ENCODE measurements around the gene KRT84. TPM values are rescaled to one million over a fixed set of nuclear protein-coding genes. Genes with fewer than 3 reads are reported as not detected.

KRT84 gene
- not detected for total RNA-seq
- polyA plus RNA-seq = not detected
- long read RNA-seq, donor 1 = 0 reads
- long read RNA-seq, donor 2 = 0 reads
- long read RNA-seq, donor 3 = 0 reads
- long read RNA-seq, donor 4 = 0 reads
- long read RNA-seq, donor 5 = 0 reads
- long read RNA-seq, donor 6 = 0 reads
- long read RNA-seq, donor 7 = 0 reads
- long read RNA-seq, donor 8 = 0 reads
- long read RNA-seq, donor 9 = 0 reads
- long read RNA-seq, donor 10 = 0 reads

- 92 to 100% (median 98%) methylated on average over 7 to 11 of the region's 11 CpGs for WGBS, 5 donors
- DNase-seq = no peak
Measured at GRCh38 chr12:52385226-52385702, at the start of gene KRT84. KRT84 (minus strand) TSS chr12:52385652; CDS start chr12:52385585, 67 bp downstream.

GRCh38 chr12:52434760-52435530, 49.5 kb upstream of the KRT84 start:
- no peaks in the 10 kb centered on the region for H3K4me1 ChIP-seq
- intact Hi-C loops (cut with DNase I; ENCODE audit: low total_unique reads) = no loop called here
- TF ChIP-seq POLR2AphosphoS5 (IDR thresholded peaks at IDR 0.05) = no peak
- no peak overlapping the region for H3K27ac ChIP-seq
- no peaks in the 10 kb centered on the region for H3K36me3 ChIP-seq
- no peak for DNase-seq
- H3K9me3 ChIP-seq = no peaks in the 10 kb centered on the region
- whole genome bisulfite sequencing, 5 donors = 90 to 94% (median 93%) methylated on average over 6 of the region's 6 CpGs
- no peak overlapping the region for H3K4me3 ChIP-seq
- peaks cover 0 to 33% (median 0%) of the 10 kb centered on the region in 3 donors for H3K27me3 ChIP-seq

More at GRCh38 chr12:52385226-52385702, at the start of gene KRT84:
- Histone ChIP-seq H3K27me3 (peaks cover 0 to 32% (median 4%) of the 10 kb centered on the region in 3 donors), H3K27ac (no peak within 1 kb of the TSS), H3K4me3 (no peak within 1 kb of the TSS), H3K36me3 (no peaks in the 10 kb centered on the region), H3K9me3 (no peaks in the 10 kb centered on the region), H3K4me1 (no peaks in the 10 kb centered on the region)
- TF ChIP-seq EP300 (IDR thresholded peaks at IDR 0.05) (no peak), CTCF (IDR thresholded peaks at IDR 0.05) (no peak)
- intact Hi-C loops (cut with DNase I; ENCODE audit: low total_unique reads) = no loop called here

GRCh38 chr12:52434081-52434733, 48.8 kb upstream of the KRT84 start, which contains the start of gene KRT75:
KRT75 (minus strand) TSS chr12:52434371; CDS start chr12:52434304, 67 bp downstream.
- intact Hi-C loops (cut with DNase I; ENCODE audit: low total_unique reads) = no loop called here
- Histone ChIP-seq H3K27ac (no peak within 1 kb of the TSS), H3K4me1 (no peaks in the 10 kb centered on the region), H3K27me3 (peaks cover 0 to 25% (median 0%) of the 10 kb centered on the region in 3 donors), H3K9me3 (no peaks in the 10 kb centered on the region), H3K4me3 (no peak within 1 kb of the TSS), H3K36me3 (no peaks in the 10 kb centered on the region)
- WGBS, 5 donors = 82 to 89% (median 86%) methylated on average over 17 to 20 of the region's 20 CpGs
- TF ChIP-seq EP300 (IDR thresholded peaks at IDR 0.05) (no peak), POLR2A (IDR thresholded peaks at IDR 0.05) (no peak), CTCF (IDR thresholded peaks at IDR 0.05) (no peak), POLR2AphosphoS5 (IDR thresholded peaks at IDR 0.05) (no peak)
- DNase-seq = no peak

- Histone ChIP-seq H3K27ac (no peak overlapping the region), H3K4me3 (no peak overlapping the region), H3K9me3 (no peaks in the 10 kb centered on the region), H3K36me3 (no peaks in the 10 kb centered on the region), H3K4me1 (no peaks in the 10 kb centered on the region), H3K27me3 (peaks cover 0 to 21% (median 0%) of the 10 kb centered on the region in 3 donors)
- 89 to 100% (median 93%) methylated on average over 1 to 12 of the region's 12 CpGs for WGBS, 5 donors
- intact Hi-C loops (cut with DNase I; ENCODE audit: low total_unique reads) = no loop called here
- no peak for TF ChIP-seq POLR2A (IDR thresholded peaks at IDR 0.05)
- TF ChIP-seq POLR2AphosphoS5 (IDR thresholded peaks at IDR 0.05) = no peak
- no peak for TF ChIP-seq CTCF (IDR thresholded peaks at IDR 0.05)
- no peak for TF ChIP-seq EP300 (IDR thresholded peaks at IDR 0.05)
- no peak for DNase-seq
Measured at GRCh38 chr12:52433501-52434080, 48.1 kb upstream of the KRT84 start.

Measured in stomach (tissue), 19 donors.